ENCODE measurements around the gene NUFIP1.

- no peak for TF ChIP-seq POLR2A (IDR thresholded peaks at IDR 0.05; ENCODE audit: borderline replicate concordance, extremely low read depth, insufficient read depth, insufficient read length)
- TF ChIP-seq CTCF (IDR thresholded peaks at IDR 0.05 in 2 of 3, conservative IDR thresholded peaks at IDR 0.05 in 1 of 3; ENCODE audit: borderline replicate concordance in 1 of 3, insufficient read depth in 1 of 3, low read depth in 2 of 3, low read length in 2 of 3) = no peak
- TF ChIP-seq ZBTB33 (IDR thresholded peaks at IDR 0.05; ENCODE audit: extremely low read depth, insufficient replicate concordance, low read length) = no peak
- no peak for TF ChIP-seq YY1 (IDR thresholded peaks at IDR 0.05; ENCODE audit: extremely low read depth, insufficient replicate concordance, low read depth, low read length)
- TF ChIP-seq MAX (IDR thresholded peaks at IDR 0.05) = no peak
- no peak for TF ChIP-seq POLR2AphosphoS5 (IDR thresholded peaks at IDR 0.05; ENCODE audit: low read depth, low read length)
- no peak for TF ChIP-seq ATF3 (IDR thresholded peaks at IDR 0.05)
- TF ChIP-seq REST (IDR thresholded peaks at IDR 0.05; ENCODE audit: low read depth) = no peak
- no peak for TF ChIP-seq EGR1 (IDR thresholded peaks at IDR 0.05; ENCODE audit: low read depth)
- no peak for TF ChIP-seq EZH2 (IDR thresholded peaks at IDR 0.05)
- TF ChIP-seq SP1 (IDR thresholded peaks at IDR 0.05; ENCODE audit: low read depth) = no peak
- TF ChIP-seq SIN3A (IDR thresholded peaks at IDR 0.05; ENCODE audit: low read depth) = no peak
Observed at GRCh38 chr13:44989941-44990340, 670 bp upstream of the NUFIP1 start.

All from HCT116 (cell line).